Activated CD4-positive, alpha-beta T cell treated with anti-CD3 and anti-CD28 coated beads for 24 hours (primary cell): ENCODE data around the gene DENND2D.

Experiments used
- DNase-seq, 2 donors: peaks; one replicate each; pipeline ENCODE4 v3.0.0-alpha.2; 2020; ENCODE audit warnings: low read depth in 2 of 2

Gene DENND2D

GRCh38 chr1:111202707-111203623 is 2.5 kb upstream of the DENND2D start:
- DNase-seq = no peak

GRCh38 chr1:111202366-111202706 is 1.9 kb upstream of the DENND2D start:
- DNase-seq = no peak

DNA sequence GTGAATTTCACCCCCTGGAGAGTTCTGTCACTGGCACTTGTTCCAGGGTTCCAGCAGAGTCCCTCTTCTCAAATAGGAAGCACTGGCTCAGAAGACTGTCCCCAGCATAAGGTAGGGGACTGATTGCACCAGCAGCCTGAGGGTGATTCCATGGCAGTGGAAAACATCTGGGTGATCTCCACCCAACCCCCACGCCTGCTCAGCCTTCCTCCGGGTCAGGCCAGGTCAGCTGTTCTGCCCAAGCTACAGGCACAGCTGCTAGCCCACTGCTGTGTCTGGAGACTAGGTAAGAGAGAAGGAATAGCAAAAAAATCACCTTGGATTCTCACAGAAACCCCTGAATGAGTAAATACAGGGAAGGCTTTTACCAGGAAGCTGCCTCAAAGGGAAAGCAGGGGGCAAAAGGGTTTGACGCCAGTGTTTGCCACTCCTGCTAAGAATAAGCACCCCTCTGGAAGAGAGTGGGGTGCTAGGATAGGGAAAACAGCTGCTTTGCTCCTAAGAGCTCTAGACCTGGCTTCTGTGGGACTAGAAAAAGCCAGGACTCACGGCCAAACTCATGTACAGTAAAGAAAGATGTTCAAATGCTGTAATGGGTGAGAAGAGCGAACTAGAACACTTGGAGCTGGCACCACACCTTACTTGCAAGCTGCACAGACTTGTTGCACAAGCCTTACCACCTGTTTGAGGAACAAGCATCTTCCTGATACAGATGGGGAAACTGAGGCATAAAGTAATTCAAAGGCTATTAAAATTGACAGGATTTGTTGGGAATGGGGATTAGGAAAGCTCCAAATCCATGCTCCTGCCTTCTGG is 1.0 kb upstream of the DENND2D start:
- DNase-seq = no peak

- DNase-seq = no peak
These were observed 336 bp upstream of the DENND2D start for GRCh38 chr1:111200802-111201161.

GRCh38 chr1:111199329-111199728 is 1.1 kb downstream of the DENND2D start:
- DNase-seq = no peak

GRCh38 chr1:111198836-111199235 is 1.6 kb downstream of the DENND2D start:
- DNase-seq = no peak

GRCh38 chr1:111197598-111198284 is 2.7 kb downstream of the DENND2D start:
- DNase-seq = no peak

DNA sequence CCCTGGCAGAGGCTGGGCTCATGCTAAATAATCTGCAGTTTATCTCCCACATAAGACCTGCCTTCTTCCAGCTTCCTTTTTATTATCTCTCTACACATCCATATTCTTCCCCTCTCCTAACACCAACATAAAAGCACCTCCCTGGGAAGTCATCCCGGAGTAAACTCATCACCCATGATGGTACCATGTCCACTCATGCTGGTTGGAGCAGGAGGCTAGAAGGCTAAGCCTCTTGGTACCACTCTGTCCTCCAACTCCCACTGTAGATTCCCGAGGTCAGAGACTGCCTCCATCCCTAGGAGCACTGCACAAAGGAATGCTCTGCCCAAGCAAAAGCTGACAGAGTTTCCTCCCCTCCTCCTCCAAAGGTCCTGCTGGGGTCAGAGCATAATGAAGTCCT is 4.2 kb downstream of the DENND2D start:
- DNase-seq = no peak

GRCh38 chr1:111195002-111195684 is 5.3 kb downstream of the DENND2D start:
- DNase-seq = no peak

GRCh38 chr1:111193712-111194480 is 6.5 kb downstream of the DENND2D start:
- no peak for DNase-seq

DNA sequence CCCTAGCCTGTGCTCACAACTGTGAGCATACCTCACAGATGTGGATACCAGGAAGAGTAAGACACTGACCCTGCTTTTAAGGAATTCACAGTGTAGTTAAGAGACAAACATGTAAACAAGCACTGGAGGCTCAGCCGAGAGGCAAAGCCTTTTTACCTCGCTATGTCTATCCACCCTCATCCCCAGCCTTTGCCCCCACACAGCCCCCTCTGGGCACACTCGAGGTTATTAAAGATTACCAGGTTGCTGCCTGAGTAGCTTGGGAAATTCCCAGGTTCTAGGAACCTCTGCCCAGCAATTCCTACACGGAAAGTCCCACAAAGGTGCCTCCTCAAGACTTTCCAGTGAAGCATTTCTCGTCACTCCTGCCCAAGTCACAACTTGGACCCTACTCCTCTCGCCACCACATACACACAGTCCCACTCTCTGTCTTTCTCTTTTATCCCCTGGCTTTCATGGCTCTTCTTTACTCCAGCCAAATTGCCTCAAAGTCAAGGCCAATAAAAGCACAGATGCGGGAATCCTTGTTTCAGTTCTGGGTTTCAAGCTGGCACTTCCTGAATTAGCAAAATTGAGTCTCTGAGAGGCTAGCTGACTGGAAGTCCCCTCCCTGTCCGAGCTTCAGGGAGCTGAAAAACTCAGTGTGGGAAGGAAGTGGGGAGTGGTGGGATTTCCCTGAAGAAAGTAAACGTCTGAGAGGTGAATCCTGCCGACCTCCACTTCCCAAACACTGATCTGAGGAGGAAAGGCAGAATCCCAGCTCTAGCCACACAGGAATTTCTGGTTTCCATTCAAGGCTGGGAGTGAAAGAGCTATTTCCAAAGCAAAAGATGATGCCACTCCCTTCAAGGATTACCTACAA is 7.6 kb downstream of the DENND2D start:
- no peak for DNase-seq

DNA sequence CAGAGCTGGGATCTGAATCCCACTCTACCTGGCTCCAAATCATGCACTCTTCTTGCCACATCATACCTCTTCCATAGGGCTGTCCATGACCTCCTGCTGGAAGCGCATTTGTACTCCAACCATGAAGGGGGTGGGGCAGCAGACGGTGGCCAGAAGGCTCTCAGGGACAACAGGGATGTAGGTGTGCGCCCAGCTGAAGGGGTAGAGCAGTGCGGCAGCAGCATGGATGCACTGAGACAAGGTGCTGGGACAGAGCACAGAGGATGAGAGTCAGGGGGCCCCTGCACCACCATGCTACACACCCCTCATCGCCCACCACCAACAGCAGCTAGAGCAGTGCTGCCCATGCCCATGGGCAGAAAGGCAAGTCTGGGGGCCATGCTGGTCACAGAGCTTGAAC is 8.4 kb downstream of the DENND2D start:
- DNase-seq = no peak

DNA sequence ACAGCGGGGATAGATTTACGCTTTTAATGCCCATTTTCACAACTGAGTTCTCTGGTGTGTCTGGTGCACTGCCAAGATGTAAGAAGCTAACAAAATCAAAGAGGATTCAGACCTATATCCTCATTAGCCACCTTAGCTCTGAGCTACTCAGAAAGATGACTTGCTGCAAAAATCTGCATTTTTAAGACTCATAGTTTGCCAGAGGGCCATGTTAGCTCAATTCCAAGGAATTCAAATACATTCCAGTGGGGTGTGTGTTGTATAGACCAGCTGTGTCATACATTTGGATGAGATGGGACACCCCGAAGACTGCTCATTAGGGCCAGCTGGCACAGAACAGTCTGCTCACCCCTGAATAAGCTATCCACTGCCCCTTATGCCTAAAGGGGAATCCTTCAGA is 8.9 kb downstream of the DENND2D start:
- no peak for DNase-seq

GRCh38 chr1:111190931-111191451 is 9.5 kb downstream of the DENND2D start:
- no peak for DNase-seq

DNA sequence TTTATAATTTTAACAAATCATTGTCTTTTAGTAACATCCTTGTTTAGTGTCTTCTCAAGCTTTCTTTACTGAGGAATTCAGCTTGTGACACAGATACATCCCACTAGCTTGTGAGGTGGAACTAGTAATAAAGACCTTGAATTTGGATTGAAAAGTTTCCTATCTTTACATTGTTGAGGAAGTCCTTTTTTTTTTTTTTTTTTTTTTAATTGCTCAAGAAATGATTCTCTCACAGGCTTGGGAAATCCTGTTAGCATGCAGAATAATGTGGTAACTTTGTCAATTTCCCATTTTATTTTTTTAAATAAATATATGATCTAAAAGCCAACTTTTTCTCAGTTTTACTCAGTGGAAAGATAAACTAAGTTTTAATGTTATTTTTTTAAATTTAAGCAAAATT is 15.8 kb downstream of the DENND2D start:
- DNase-seq = no peak

GRCh38 chr1:111183308-111184069 is 17.0 kb downstream of the DENND2D start:
- DNase-seq = no peak

GRCh38 chr1:111182052-111182451 is 18.4 kb downstream of the DENND2D start:
- DNase-seq = no peak

- DNase-seq = no peak
These were observed 20.4 kb downstream of the DENND2D start for GRCh38 chr1:111179968-111180533.

GRCh38 chr1:111176678-111177077 is 23.8 kb downstream of the DENND2D start:
- DNase-seq = no peak
